ENCODE results near the gene ERI3. TPM values are rescaled to one million over a fixed set of nuclear protein-coding genes. Genes with fewer than 3 reads are reported as not detected.

The ERI3 gene
- total RNA-seq, 2 donors from 2014 or later = 26.3 to 58.8 TPM

Other genes starting within 250 kb of the ERI3 start
- not detected for gene KLF17, start 236.4 kb downstream of the ERI3 start, total RNA-seq
- gene KLF18, start 213.6 kb downstream of the ERI3 start, total RNA-seq = not detected
- gene DMAP1, start 141.8 kb downstream of the ERI3 start, total RNA-seq = 10 to 100 TPM; 46.2 to 60.9 TPM
- 10 to 100 TPM; 76.1 to 77.1 TPM for gene RNF220, start 50.0 kb upstream of the ERI3 start, total RNA-seq

All from activated naive CD4-positive, alpha-beta T cell treated with anti-CD3 and anti-CD28 coated beads, Interleukin-2, amount 50 U/mL, for 72 hours (primary cell).